HG03558 (cell line): ENCODE results near the gene VPS45.
"Not testable (repeated sequence)": the region's sequence is repeated elsewhere in the genome, so short reads cannot be mapped to it uniquely, and the experiment has no call there.

ENCODE experiments used
- ATAC-seq: cut with Tn5 transposase; IDR thresholded peaks from one replicate; pipeline ENCODE4 v1.9.1; 2021; ENCODE audit warnings: moderate number of reproducible peaks; ENCODE audit not compliant: unreplicated experiment; ENCODE audit errors: extremely low read depth

Gene VPS45

GRCh38 chr1:150121236-150121862 is 53.8 kb downstream of the VPS45 start:
- ATAC-seq, result no peak

GRCh38 chr1:150126811-150127210 is 59.2 kb downstream of the VPS45 start:
- ATAC-seq, result no peak

DNA sequence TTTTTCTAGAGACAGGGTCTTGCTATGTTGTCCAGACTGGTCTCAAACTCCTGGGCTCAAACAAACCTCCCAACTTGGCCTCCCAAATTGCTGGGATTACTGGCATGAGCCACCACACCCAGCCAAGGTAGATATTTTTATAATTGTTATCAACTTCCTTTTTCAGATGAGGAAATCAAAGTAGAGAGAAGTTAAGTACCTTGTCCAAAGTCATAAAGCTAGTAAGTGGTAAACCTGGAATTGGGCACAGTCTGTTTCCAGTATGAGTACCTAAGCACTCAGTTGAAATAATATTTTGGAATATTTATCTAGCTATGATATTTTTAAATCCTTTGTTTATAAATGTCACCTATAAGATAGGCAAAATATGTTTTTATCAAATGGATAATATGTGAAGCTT is 59.9 kb downstream of the VPS45 start:
- no peak for ATAC-seq

DNA sequence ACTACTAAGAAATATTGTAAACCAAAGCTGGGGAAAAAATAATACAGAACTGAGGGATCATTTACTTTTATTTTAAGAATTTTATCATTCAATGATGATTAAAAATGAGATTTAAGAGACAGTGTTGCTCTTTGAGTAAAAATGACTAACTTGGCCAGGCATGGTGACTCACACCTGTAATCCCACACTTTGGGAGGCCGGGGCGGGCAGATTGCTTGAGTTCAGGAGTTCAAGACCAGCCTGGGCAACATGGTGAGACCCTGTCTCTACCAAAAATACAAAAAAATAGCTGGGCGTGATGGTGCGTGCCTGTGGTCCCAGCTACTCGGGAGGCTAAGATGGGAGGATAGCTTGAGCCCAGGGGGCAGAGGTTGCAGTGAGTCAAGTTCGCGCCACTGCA is 60.3 kb downstream of the VPS45 start:
- ATAC-seq, result no peak

GRCh38 chr1:150132372-150132771 is 64.8 kb downstream of the VPS45 start:
- ATAC-seq, result no peak

GRCh38 chr1:150134537-150134936 is 67.0 kb downstream of the VPS45 start:
- ATAC-seq, result no peak

GRCh38 chr1:150135400-150135799 is 67.8 kb downstream of the VPS45 start:
- ATAC-seq, result not testable (repeated sequence)

- no peak for ATAC-seq
Observed at GRCh38 chr1:150138044-150138443, 70.5 kb downstream of the VPS45 start.

GRCh38 chr1:150141452-150141851 is 73.9 kb downstream of the VPS45 start:
- ATAC-seq, result no peak

- no peak for ATAC-seq
Observed at GRCh38 chr1:150142083-150142482, 74.5 kb downstream of the VPS45 start.

- no peak for ATAC-seq
Observed at GRCh38 chr1:150144606-150145005, 77.0 kb downstream of the VPS45 start.

- ATAC-seq, result not testable (repeated sequence)
Observed at GRCh38 chr1:150146016-150146415, 78.4 kb downstream of the VPS45 start.

DNA sequence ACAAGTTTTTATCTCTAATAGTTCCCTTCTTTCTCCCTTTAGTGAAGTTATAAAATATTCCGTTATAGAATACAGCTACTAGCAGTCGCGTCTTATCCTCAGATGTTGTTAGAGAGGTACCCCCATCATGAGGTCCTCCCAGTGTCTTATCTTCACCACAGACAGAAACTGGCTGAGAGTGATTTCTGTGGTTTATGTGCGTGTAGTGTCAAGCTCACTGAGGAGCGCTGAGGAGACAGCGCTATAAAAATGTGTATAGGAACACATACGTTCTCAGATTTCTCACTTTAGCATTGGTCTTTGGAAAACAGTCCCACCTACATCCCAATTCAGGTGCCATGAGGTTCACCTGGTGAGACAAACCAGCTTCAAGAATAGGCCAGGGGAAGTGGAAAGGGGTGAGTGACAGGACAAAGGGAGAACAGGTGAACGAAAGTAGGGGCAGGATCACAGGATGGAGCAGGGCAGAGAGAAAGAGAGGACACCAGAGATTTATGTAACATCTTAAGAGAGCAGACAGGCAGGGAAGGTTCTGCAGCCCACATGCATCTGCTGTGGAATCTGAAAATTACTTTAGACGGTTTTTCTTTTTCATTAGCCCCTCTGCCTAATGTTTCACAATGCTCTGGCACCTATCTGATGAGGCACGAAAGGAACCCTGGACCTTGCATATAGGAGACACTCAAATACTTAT is 79.4 kb downstream of the VPS45 start:
- ATAC-seq, result no peak

DNA sequence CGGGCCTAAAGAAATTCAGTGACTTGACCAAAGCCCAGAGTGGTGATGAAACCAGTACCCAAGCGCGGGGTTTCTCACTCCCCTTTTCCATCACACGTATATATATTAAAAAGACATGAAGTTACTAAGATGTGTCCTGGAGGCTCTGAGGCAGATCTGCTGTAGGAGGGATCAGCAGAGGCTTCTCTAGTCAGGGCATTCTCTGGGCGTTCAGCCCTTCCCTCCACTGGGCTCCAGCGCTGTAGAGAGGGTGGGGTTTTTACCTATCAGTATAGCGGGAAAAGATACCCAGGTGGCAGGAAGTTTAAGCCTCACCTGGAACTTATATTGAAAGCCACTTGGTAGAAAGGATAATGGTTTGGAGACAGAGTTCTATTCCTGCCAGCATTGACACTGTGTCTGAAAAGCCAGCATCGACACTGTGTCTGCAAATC is 81.3 kb downstream of the VPS45 start:
- ATAC-seq, result no peak

GRCh38 chr1:150149271-150150132 is 81.9 kb downstream of the VPS45 start, which contains the start of gene PLEKHO1:
PLEKHO1 (plus strand) TSS chr1:150149916; CDS start chr1:150150258, 342 bp downstream.
- no peak for ATAC-seq

DNA sequence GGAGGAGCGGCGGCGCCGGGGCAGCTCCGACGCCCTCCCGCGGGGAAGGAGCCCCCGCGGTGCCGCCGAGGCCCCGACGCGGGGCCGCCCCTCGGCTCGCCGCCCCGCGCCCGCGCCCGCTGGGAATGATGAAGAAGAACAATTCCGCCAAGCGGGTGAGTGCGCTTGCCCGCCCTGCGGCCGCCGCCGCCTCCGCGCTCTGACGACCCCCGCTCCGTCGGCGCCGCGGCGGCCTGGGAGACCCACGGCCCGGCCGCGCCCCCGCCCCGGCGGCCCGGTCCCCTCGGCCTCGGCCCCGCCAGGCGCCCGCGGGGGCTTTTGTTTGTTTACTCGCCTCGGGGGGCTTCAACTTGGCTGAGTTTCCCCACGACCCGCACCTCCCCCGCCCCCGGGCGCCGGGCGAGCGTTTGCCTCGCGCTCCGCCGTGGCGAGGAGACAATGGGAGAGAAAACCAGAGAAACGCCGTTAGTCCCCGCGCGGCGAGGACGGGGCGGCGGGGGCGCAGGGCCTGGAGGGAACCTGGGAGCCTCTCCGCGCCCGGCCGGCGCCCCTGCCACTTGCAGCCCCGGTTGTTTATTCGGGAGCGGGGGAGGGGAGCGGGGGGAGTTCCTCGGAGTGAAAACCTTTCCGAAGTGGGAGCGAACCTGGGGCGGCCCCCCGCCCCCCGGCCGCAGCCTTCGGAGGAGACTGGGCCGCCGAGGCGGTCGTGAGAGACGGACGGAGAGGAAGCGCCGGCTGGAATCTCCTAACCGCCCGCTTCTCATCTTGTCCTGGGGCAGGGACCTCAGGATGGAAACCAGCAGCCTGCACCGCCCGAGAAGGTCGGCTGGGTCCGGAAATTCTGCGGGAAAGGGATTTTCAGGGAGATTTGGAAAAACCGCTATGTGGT is 82.8 kb downstream of the VPS45 start:
- ATAC-seq, result no peak

DNA sequence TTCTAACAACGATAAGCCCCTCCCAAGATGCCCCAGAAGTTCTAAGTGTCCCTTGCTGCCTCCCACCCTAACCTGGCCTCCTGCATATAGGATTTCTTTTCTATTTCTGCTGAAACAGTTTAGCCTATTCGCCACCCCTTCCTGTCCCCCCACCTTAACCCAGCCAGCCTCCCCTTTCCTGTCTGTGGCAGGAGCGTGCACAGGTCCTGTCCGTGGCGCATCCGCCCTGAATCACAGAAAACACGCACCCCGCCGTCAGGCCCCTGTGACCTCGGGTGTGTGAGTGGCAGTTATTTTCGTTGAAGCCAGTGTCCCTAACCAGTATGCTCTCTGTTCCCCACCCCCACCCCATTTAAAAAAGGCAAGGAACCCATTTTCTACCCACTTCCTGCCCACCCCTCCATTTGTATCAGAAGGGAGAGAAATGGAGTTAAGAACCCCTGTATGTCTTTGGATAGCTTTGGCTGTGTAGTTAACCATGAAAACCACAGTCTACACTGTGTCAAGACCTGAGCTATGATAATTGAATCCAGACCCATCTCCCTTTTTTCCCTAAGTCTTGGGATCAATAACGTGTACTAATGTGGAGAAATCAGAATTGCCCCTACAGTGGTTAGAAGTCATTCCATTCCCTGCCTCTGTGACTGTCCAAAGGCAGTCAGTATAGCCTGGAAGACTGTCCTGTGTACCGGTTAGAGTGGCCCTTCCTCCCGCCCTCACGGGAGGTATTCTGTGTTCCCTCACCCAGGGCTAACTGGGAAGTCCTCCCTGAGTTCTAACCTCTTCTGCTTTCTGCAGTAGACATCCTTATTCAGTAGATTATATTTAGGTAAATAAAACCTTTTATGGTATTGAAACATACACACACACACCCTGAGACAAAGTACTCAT is 84.0 kb downstream of the VPS45 start:
- no peak for ATAC-seq

- ATAC-seq, result no peak
Observed at GRCh38 chr1:150152182-150152536, 84.6 kb downstream of the VPS45 start.

- ATAC-seq, result no peak
Observed at GRCh38 chr1:150152772-150153456, 85.3 kb downstream of the VPS45 start.
